C4-2B (cell line): ENCODE results near the gene PLXNA3.

Experiments
- H3K27ac ChIP-seq: fragments of 450-650 bp; 2 replicates; pipeline ENCODE4 v1.5.1; 2017
- ZFX ChIP-seq: fragments of 450-650 bp; IDR thresholded peaks from 2 replicates; pipeline ENCODE4 v1.6.1; 2017
- TF ChIP-seq, protein P1 (sequence below): fragments of 450-650 bp; conservative IDR thresholded peaks from 2 replicates; pipeline ENCODE4 v1.5.1; 2017; ENCODE audit warnings: mild to moderate bottlenecking

PLXNA3 gene

GRCh38 chrX:154507673-154508383 is 49.7 kb downstream of the PLXNA3 start:
- no peak for TF ChIP-seq ZFX
- TF ChIP-seq, protein P1, sequence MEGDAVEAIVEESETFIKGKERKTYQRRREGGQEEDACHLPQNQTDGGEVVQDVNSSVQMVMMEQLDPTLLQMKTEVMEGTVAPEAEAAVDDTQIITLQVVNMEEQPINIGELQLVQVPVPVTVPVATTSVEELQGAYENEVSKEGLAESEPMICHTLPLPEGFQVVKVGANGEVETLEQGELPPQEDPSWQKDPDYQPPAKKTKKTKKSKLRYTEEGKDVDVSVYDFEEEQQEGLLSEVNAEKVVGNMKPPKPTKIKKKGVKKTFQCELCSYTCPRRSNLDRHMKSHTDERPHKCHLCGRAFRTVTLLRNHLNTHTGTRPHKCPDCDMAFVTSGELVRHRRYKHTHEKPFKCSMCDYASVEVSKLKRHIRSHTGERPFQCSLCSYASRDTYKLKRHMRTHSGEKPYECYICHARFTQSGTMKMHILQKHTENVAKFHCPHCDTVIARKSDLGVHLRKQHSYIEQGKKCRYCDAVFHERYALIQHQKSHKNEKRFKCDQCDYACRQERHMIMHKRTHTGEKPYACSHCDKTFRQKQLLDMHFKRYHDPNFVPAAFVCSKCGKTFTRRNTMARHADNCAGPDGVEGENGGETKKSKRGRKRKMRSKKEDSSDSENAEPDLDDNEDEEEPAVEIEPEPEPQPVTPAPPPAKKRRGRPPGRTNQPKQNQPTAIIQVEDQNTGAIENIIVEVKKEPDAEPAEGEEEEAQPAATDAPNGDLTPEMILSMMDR: no peak

GRCh38 chrX:154508384-154508745 is 50.3 kb downstream of the PLXNA3 start:
- H3K27ac ChIP-seq: no peak overlapping the region
- TF ChIP-seq ZFX: no peak
- TF ChIP-seq, protein P1: no peak

More at GRCh38 chrX:154507673-154508383, 49.7 kb downstream of the PLXNA3 start:
- H3K27ac ChIP-seq: no peak overlapping the region

- no peak overlapping the region for H3K27ac ChIP-seq
- TF ChIP-seq, protein P1: no peak
- no peak for TF ChIP-seq ZFX
These were observed 51.4 kb downstream of the PLXNA3 start for GRCh38 chrX:154509455-154509854.

DNA sequence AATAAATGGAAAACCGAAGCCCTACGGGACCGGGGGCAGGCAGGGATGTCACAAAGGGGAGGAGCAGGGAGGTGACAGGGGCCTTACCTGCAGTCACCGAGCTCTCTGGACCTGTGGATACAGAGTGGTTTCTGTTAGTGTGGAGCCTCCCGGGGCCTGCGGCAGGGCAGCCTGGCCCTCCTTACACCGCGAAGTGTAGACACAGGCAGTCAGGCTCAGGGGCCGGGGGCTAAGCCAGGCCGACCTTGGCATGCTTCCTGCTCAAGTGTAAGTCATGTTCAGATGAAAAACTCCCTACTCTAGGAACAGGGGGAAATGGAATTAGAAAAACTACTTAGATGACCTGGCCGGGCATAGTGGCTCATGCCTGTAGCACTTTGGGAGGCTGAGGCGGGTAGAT is 53.7 kb downstream of the PLXNA3 start:
- no peak overlapping the region for H3K27ac ChIP-seq
- TF ChIP-seq ZFX: no peak
- TF ChIP-seq, protein P1: no peak

DNA sequence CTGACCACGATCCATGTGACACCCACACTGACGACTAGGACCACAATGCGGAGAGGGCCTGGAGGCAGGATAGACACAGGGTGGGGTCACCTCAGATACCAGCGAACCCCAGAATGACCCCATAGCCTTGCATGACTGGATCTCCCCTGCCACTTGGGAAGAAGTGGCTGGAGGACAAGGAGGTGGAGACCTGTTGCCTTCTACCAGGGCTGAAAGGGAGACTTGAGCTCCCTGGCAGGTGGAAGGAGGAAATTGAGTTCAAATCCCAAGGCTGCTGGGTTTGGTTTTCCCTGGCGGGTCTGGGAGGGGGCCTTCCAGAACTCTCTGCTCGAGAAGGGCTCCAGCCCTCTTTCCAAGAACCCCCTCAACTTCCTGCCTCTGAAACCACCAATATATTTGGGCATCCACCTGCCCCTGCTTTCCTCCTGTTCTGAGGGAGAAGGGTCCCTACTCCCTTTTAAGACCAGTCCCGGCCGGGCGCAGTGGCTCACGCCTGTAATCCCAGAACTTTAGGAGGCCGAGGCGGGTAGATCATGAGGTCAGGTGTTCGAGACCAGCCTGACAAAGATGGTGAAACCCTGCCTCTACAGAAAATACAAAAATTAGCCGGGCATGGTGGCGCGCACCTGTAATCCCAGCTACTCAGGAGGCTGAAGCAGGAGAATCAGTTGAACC is 54.9 kb downstream of the PLXNA3 start:
- TF ChIP-seq ZFX: no peak
- TF ChIP-seq, protein P1: no peak
- no peak overlapping the region for H3K27ac ChIP-seq

DNA sequence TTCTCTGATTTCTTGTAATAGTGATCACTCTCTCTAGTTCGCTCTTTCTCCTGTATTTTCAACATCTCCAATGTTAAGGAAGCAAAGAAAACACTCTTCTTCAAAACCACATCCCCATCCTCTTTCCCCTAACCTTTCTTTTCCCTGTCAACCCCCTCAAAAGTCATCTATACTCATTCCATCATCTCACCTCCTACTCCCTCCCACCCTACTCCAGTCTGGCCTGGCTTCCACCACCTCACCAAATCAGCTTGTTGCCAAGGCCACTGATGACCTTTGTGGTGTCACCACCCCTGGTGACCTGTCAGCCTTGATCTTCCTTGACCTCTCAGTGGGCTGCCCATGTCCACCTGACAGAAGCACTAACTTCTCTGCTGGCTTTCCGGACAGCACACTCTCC is 55.6 kb downstream of the PLXNA3 start:
- TF ChIP-seq, protein P1: no peak
- no peak for TF ChIP-seq ZFX
- H3K27ac ChIP-seq: no peak overlapping the region
